Adipocyte (in vitro differentiated cells): ENCODE results near the gene SNW1.
"Not testable (repeated sequence)": the region's sequence is repeated elsewhere in the genome, so short reads cannot be mapped to it uniquely, and the experiment has no call there.

Source experiments
- DNase-seq: peaks from one replicate; pipeline ENCODE4 v3.0.0-alpha.2; 2015; ENCODE audit warnings: low read depth
- H3K27me3 ChIP-seq: replicated peaks from 2 replicates; pipeline ENCODE4 v1.7.0; 2013; ENCODE audit warnings: mild to moderate bottlenecking, low read length, moderate library complexity; ENCODE audit not compliant: control insufficient read depth, insufficient read depth
- H3K36me3 ChIP-seq: 2 replicates; pipeline ENCODE4 v1.7.0; 2013; ENCODE audit warnings: low read length, mild to moderate bottlenecking, moderate library complexity; ENCODE audit not compliant: control insufficient read depth, insufficient read depth, severe bottlenecking
- H3K4me1 ChIP-seq: 2 replicates; pipeline ENCODE4 v1.7.0; 2013; ENCODE audit warnings: mild to moderate bottlenecking, low read length, moderate library complexity; ENCODE audit not compliant: control insufficient read depth, insufficient read depth
- H3K4me3 ChIP-seq: 2 replicates; pipeline ENCODE4 v1.7.0; 2013; ENCODE audit warnings: mild to moderate bottlenecking, low read length, moderate library complexity
- H3K9ac ChIP-seq: 2 replicates; pipeline ENCODE4 v1.7.0; 2013; ENCODE audit warnings: mild to moderate bottlenecking, low read length, moderate library complexity
- H3K9me3 ChIP-seq: 2 replicates; pipeline ENCODE4 v1.7.0; 2013; ENCODE audit warnings: mild to moderate bottlenecking, low read length, moderate library complexity; ENCODE audit not compliant: control insufficient read depth

The SNW1 gene

GRCh38 chr14:77760381-77761204, at the start of gene SNW1:
TSS of gene SNW1 (minus strand) at chr14:77761156. CDS start at chr14:77761127, 29 bp downstream.
- DNase-seq = peak; percentile 82
- H3K4me3 ChIP-seq = peak within 1 kb of the TSS; percentile 94
- H3K27me3 ChIP-seq = no peaks in the 10 kb centered on the region

GRCh38 chr14:77809011-77809410, 48.1 kb upstream of the SNW1 start:
- no peak for DNase-seq
- no peaks in the 10 kb centered on the region for H3K36me3 ChIP-seq
- H3K4me1 ChIP-seq = no peaks in the 10 kb centered on the region
- no peaks in the 10 kb centered on the region for H3K27me3 ChIP-seq
- H3K4me3 ChIP-seq = no peak overlapping the region
- H3K9me3 ChIP-seq = no peaks in the 10 kb centered on the region
- H3K9ac ChIP-seq = no peak overlapping the region

More at GRCh38 chr14:77760381-77761204, at the start of gene SNW1:
- Histone ChIP-seq H3K4me1 (peaks cover 15% of the 10 kb centered on the region), H3K9me3 (no peaks in the 10 kb centered on the region), H3K36me3 (no peaks in the 10 kb centered on the region), H3K9ac (peak within 1 kb of the TSS; percentile 96)

- Histone ChIP-seq H3K4me3 (no peak overlapping the region), H3K27me3 (no peaks in the 10 kb centered on the region), H3K36me3 (no peaks in the 10 kb centered on the region), H3K9me3 (no peaks in the 10 kb centered on the region), H3K9ac (no peak overlapping the region), H3K4me1 (no peaks in the 10 kb centered on the region)
- DNase-seq = no peak
Observed at GRCh38 chr14:77808250-77808649, 47.3 kb upstream of the SNW1 start.

GRCh38 chr14:77805706-77806105, 44.8 kb upstream of the SNW1 start:
- Histone ChIP-seq H3K4me1 (peaks cover 2% of the 10 kb centered on the region), H3K9me3 (no peaks in the 10 kb centered on the region), H3K9ac (no peak overlapping the region), H3K4me3 (no peak overlapping the region), H3K36me3 (no peaks in the 10 kb centered on the region), H3K27me3 (no peaks in the 10 kb centered on the region)
- no peak for DNase-seq

- no peaks in the 10 kb centered on the region for H3K27me3 ChIP-seq
- no peaks in the 10 kb centered on the region for H3K9me3 ChIP-seq
- H3K4me3 ChIP-seq = no peak overlapping the region
- no peaks in the 10 kb centered on the region for H3K36me3 ChIP-seq
- no peak for DNase-seq
- peaks cover 6% of the 10 kb centered on the region for H3K4me1 ChIP-seq
- H3K9ac ChIP-seq = no peak overlapping the region
Observed at GRCh38 chr14:77804592-77804991, 43.6 kb upstream of the SNW1 start.

GRCh38 chr14:77800814-77801213, 39.9 kb upstream of the SNW1 start:
- peak overlapping the region; percentile 90 for H3K4me3 ChIP-seq
- no peaks in the 10 kb centered on the region for H3K36me3 ChIP-seq
- peaks cover 8% of the 10 kb centered on the region for H3K4me1 ChIP-seq
- peak overlapping the region; percentile 92 for H3K9ac ChIP-seq
- no peak for DNase-seq
- H3K9me3 ChIP-seq = no peaks in the 10 kb centered on the region
- H3K27me3 ChIP-seq = no peaks in the 10 kb centered on the region

GRCh38 chr14:77799863-77800730, 39.1 kb upstream of the SNW1 start, which contains the start of gene ADCK1:
TSS of gene ADCK1 (plus strand) at chr14:77800109. CDS start at chr14:77818979, 18,870 bp downstream.
- Histone ChIP-seq H3K9me3 (no peaks in the 10 kb centered on the region), H3K9ac (peak within 1 kb of the TSS; percentile 92), H3K4me3 (peak within 1 kb of the TSS; percentile 90), H3K27me3 (no peaks in the 10 kb centered on the region), H3K36me3 (no peaks in the 10 kb centered on the region), H3K4me1 (peaks cover 12% of the 10 kb centered on the region)
- peak; percentile 90 for DNase-seq

GRCh38 chr14:77799456-77799855, 38.5 kb upstream of the SNW1 start:
- Histone ChIP-seq H3K4me1 (peaks cover 12% of the 10 kb centered on the region), H3K4me3 (peak overlapping the region; percentile 90), H3K9ac (peak overlapping the region; percentile 92)
- H3K9me3 ChIP-seq, H3K27me3 ChIP-seq, H3K36me3 ChIP-seq, DNase-seq: not testable (repeated sequence)

- no peak for DNase-seq
- peaks cover 6% of the 10 kb centered on the region for H3K4me1 ChIP-seq
- H3K36me3 ChIP-seq = no peaks in the 10 kb centered on the region
- no peak overlapping the region for H3K9ac ChIP-seq
- no peaks in the 10 kb centered on the region for H3K9me3 ChIP-seq
- H3K27me3 ChIP-seq = peaks cover 11% of the 10 kb centered on the region
- no peak overlapping the region for H3K4me3 ChIP-seq
Observed at GRCh38 chr14:77794357-77794756, 33.4 kb upstream of the SNW1 start.

GRCh38 chr14:77793255-77793654, 32.3 kb upstream of the SNW1 start:
- not testable (repeated sequence) for H3K9ac ChIP-seq, H3K9me3 ChIP-seq, H3K4me1 ChIP-seq, DNase-seq, H3K4me3 ChIP-seq, H3K36me3 ChIP-seq
- H3K27me3 ChIP-seq = peaks cover 13% of the 10 kb centered on the region

- peaks cover 6% of the 10 kb centered on the region for H3K4me1 ChIP-seq
- DNase-seq = no peak
- H3K36me3 ChIP-seq = no peaks in the 10 kb centered on the region
- no peak overlapping the region for H3K9ac ChIP-seq
- no peaks in the 10 kb centered on the region for H3K9me3 ChIP-seq
- peaks cover 13% of the 10 kb centered on the region for H3K27me3 ChIP-seq
- no peak overlapping the region for H3K4me3 ChIP-seq
Observed at GRCh38 chr14:77791225-77791600, 30.3 kb upstream of the SNW1 start.
